HFFc6 (cell line): ENCODE data around the gene ETNK1. TPM values are rescaled to one million over a fixed set of nuclear protein-coding genes. Genes with fewer than 3 reads are reported as not detected.
"Not testable (repeated sequence)": the region's sequence is repeated elsewhere in the genome, so short reads cannot be mapped to it uniquely, and the experiment has no call there.

Experiments
- DNase-seq: peaks from one replicate; pipeline ENCODE4 v3.0.0-alpha.2; 2018
- H3K27ac Mint-ChIP-seq: 2 replicates; pipeline ENCODE4 v1.8.0; 2020; ENCODE audit warnings: mild to moderate bottlenecking, mixed read lengths
- H3K27me3 Mint-ChIP-seq: 2 replicates; pipeline ENCODE4 v1.8.0; 2021; ENCODE audit warnings: mild to moderate bottlenecking, moderate library complexity, mixed read lengths; ENCODE audit not compliant: insufficient read depth
- H3K36me3 Mint-ChIP-seq: 2 replicates; pipeline ENCODE4 v1.8.0; 2021; ENCODE audit warnings: low read depth, mixed read lengths
- H3K4me1 Mint-ChIP-seq: 2 replicates; pipeline ENCODE4 v1.8.0; 2020; ENCODE audit warnings: low read depth, mixed read lengths
- H3K4me3 Mint-ChIP-seq: 2 replicates; pipeline ENCODE4 v1.8.0; 2020; ENCODE audit warnings: mild to moderate bottlenecking, moderate library complexity, mixed read lengths
- H3K9me3 Mint-ChIP-seq: 2 replicates; pipeline ENCODE4 v1.8.0; 2020; ENCODE audit warnings: mild to moderate bottlenecking, mixed read lengths
- total RNA-seq, 6 experiments: library from RNA; stranded (reverse); fragmentation: NEBNext Ultra II Directional; extraction: Animal tissue kit (Norgen Biotek cat#: 25700); gene quantifications; 2 replicates in 1 of 6; 3 replicates in 5 of 6; pipeline ENCODE4 v1.2.3, GENCODE V29; 2021
- TF ChIP-seq, protein P1 (sequence below): fragments of 200-600 bp; sonication (generic); IDR thresholded peaks from 2 replicates; pipeline ENCODE4 v1.5.0; 2021; ENCODE audit warnings: antibody characterized with exemption, mild to moderate bottlenecking

Gene ETNK1
- total RNA-seq, 6 experiments from 2014 or later: 23.7 to 33.8 (median 28.5) TPM

DNA sequence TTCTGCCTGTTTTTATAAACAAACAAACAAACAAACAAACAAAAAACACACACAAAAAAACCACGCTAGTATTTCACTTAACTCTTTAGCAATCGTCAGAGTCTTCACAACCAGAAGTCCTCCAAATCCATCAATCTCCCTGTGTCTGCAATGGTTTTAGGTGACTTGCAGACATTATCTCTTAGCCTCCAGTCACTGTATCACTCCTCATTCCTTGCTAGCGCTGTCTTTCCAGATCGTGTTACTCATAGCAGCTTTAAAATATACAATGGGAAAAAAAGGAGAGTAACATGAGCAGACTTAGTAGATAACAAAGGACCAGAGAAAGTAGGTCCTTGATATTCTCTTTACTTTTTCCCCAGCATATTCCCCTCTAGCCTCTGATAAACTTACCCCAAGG, 15.5 kb upstream of the ETNK1 start:
- no peak for DNase-seq
- Mint-ChIP-seq H3K27me3 (peaks cover 5% of the 10 kb centered on the region; the same call in 1 of the 2 replicates), H3K36me3 (peaks cover 11% of the 10 kb centered on the region; the same call in 1 of the 2 replicates), H3K4me1 (no peaks in the 10 kb centered on the region), H3K4me3 (no peak overlapping the region), H3K9me3 (peaks cover 22% of the 10 kb centered on the region), H3K27ac (no peak overlapping the region)
- TF ChIP-seq, protein P1, sequence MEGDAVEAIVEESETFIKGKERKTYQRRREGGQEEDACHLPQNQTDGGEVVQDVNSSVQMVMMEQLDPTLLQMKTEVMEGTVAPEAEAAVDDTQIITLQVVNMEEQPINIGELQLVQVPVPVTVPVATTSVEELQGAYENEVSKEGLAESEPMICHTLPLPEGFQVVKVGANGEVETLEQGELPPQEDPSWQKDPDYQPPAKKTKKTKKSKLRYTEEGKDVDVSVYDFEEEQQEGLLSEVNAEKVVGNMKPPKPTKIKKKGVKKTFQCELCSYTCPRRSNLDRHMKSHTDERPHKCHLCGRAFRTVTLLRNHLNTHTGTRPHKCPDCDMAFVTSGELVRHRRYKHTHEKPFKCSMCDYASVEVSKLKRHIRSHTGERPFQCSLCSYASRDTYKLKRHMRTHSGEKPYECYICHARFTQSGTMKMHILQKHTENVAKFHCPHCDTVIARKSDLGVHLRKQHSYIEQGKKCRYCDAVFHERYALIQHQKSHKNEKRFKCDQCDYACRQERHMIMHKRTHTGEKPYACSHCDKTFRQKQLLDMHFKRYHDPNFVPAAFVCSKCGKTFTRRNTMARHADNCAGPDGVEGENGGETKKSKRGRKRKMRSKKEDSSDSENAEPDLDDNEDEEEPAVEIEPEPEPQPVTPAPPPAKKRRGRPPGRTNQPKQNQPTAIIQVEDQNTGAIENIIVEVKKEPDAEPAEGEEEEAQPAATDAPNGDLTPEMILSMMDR: no peak

DNA sequence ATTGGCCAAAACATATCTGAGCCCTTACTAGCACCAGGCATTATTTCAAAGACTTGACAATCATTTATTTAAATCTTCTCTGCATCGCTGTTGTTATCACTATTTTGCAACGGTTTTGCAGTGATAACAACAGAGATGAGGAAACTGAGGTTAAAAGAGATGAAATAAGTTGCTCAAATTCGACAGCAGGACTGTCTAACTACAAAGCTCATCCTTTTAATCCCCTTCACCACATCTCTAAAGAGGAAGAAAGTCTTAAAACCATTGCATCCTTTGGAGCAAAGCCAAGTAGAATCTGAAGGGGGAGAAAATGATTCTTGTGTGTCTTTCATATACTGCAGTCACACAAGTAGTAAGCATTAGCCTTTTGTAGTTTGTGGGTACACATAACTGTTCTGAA, 14.8 kb upstream of the ETNK1 start:
- Mint-ChIP-seq H3K27ac (no peak overlapping the region), H3K27me3 (peaks cover 5% of the 10 kb centered on the region; the same call in 1 of the 2 replicates), H3K4me3 (no peak overlapping the region), H3K4me1 (no peaks in the 10 kb centered on the region), H3K9me3 (peaks cover 28% of the 10 kb centered on the region), H3K36me3 (peaks cover 15% of the 10 kb centered on the region; the same call in 1 of the 2 replicates)
- no peak for DNase-seq
- TF ChIP-seq, protein P1: no peak

DNA sequence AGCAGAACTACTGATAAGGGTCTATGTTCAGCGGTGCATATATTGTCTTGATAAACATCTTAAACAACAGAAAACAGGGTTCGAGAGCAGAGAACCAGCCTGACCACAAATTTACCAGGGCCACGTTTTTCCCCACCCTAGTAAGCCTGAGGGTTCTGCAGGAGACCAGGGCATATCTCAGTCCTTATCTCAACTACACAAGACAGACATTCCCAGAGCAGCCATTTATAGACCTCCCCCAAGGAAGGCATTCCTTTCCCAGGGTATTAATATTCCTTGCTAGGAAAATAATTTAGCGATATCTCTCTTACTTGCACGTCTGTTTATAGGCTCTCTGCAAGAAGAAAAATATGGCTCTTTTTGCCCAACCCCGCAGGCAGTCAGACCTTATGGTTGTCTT, 12.1 kb upstream of the ETNK1 start:
- H3K27me3 Mint-ChIP-seq, DNase-seq, H3K4me3 Mint-ChIP-seq, H3K27ac Mint-ChIP-seq, H3K4me1 Mint-ChIP-seq: not testable (repeated sequence)
- Mint-ChIP-seq H3K9me3 (peaks cover 33% of the 10 kb centered on the region), H3K36me3 (peaks cover 15% of the 10 kb centered on the region; the same call in 1 of the 2 replicates)

DNA sequence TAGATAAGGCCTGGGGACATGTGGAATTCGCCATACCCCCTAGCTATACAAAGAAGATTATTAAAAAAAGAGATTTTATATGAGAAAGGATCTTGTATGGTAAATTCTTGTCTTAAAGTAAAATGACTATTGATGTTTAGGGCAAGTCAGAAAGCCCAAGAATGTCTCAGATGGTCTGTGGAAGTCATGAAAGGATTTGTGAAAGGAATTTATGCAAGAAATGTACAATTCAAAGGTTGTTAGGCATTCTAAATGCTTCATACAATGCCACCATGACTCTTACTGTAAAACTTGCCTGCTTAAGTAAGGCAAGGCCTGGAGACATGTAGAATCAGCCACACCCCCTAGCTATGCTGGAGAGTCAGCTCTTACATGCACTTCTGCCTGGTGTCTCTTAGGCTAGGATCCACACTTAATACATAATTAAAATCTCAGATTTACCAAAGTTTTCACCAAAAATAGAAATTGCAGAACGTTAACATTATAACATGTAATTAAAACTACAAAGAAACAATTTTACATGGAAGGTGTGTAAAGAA, 8.9 kb upstream of the ETNK1 start:
- Mint-ChIP-seq H3K27me3 (peaks cover 5% of the 10 kb centered on the region; the same call in 1 of the 2 replicates), H3K9me3 (peaks cover 33% of the 10 kb centered on the region), H3K4me1 (no peaks in the 10 kb centered on the region), H3K27ac (no peak overlapping the region), H3K36me3 (peaks cover 15% of the 10 kb centered on the region; the same call in 1 of the 2 replicates), H3K4me3 (no peak overlapping the region)
- TF ChIP-seq, protein P1: no peak
- DNase-seq: no peak

DNA sequence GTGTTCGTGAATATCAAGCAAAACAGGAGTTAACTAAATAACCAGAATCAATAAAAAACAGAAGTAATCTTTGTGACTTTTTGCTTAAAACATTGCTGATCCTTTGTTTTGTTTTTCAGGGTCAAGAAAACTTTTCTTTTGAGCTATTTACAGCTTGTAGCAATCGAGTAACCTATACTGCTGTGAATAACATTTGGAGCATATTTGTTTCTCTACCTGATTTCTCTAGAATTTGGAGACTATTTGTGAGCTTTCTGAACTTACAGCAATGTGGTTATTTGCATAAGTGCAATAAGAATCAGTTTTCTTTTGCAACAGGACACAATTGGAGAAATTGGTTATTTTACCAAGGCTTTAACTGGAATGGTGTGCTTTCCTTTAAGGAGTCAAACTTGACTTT, 7.3 kb upstream of the ETNK1 start:
- H3K27me3 Mint-ChIP-seq: peaks cover 2% of the 10 kb centered on the region; the same call in 1 of the 2 replicates
- no peaks in the 10 kb centered on the region for H3K4me1 Mint-ChIP-seq
- H3K36me3 Mint-ChIP-seq: peaks cover 9% of the 10 kb centered on the region; the same call in 1 of the 2 replicates
- TF ChIP-seq, protein P1: no peak
- no peak overlapping the region for H3K27ac Mint-ChIP-seq
- H3K4me3 Mint-ChIP-seq: no peak overlapping the region
- no peak for DNase-seq
- H3K9me3 Mint-ChIP-seq: peaks cover 27% of the 10 kb centered on the region

DNA sequence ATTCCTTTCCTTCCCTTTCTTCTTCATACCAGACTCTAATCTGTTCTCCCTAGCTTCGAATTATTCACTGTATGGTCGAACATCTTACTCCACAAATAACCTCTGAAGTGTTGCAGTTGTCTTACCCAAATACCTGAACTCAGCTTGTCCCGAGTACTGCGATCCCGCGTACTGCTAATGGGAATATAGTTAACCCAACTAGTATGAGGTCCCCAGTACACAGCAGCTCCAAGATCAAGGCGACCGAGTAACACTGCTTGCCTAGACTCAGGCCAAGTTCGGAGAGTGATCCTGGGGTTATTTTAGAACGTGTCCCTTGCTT, 462 bp upstream of the ETNK1 start:
- peaks cover 40% of the 10 kb centered on the region for H3K4me1 Mint-ChIP-seq
- H3K36me3 Mint-ChIP-seq: 0 out of 2 replicates have a peak, but pooled peaks cover 12% of the 10 kb centered on the region

More for the DNA sequence above, 462 bp upstream of the ETNK1 start:
- H3K4me3 Mint-ChIP-seq: peak overlapping the region; percentile 96
- H3K27me3 Mint-ChIP-seq: peaks cover 2% of the 10 kb centered on the region
- TF ChIP-seq, protein P1: no peak
- H3K27ac Mint-ChIP-seq: peak overlapping the region; percentile 88
- H3K9me3 Mint-ChIP-seq: no peaks in the 10 kb centered on the region
- no peak for DNase-seq
